ENCODE data around the gene LRRC66. TPM values are rescaled to one million over a fixed set of nuclear protein-coding genes. Genes with fewer than 3 reads are reported as not detected.

The LRRC66 gene
- total and polyA plus RNA-seq, 4 donors: 0.05 to 0.25 TPM; not detected in 2

DNA sequence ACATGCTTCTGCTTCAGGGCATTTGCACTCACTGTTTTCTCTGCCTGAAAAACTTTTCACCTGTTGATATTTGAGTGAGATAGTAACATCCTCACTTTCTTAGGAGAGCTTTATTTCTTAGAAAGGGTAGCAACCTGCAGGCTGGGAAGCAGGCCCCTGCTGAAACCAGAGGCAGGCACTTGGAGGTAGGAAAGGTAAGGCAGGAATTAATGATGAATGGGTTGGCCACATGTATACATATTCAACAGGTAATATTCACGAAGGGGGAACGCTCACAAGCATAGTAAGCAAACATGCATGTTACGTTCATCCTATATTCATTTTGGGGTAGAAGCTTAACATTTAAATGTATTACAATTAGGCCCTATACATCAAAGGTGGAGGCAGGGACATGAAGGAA lies 34.1 kb upstream of the LRRC66 start (continued):
- TF ChIP-seq, protein P1, sequence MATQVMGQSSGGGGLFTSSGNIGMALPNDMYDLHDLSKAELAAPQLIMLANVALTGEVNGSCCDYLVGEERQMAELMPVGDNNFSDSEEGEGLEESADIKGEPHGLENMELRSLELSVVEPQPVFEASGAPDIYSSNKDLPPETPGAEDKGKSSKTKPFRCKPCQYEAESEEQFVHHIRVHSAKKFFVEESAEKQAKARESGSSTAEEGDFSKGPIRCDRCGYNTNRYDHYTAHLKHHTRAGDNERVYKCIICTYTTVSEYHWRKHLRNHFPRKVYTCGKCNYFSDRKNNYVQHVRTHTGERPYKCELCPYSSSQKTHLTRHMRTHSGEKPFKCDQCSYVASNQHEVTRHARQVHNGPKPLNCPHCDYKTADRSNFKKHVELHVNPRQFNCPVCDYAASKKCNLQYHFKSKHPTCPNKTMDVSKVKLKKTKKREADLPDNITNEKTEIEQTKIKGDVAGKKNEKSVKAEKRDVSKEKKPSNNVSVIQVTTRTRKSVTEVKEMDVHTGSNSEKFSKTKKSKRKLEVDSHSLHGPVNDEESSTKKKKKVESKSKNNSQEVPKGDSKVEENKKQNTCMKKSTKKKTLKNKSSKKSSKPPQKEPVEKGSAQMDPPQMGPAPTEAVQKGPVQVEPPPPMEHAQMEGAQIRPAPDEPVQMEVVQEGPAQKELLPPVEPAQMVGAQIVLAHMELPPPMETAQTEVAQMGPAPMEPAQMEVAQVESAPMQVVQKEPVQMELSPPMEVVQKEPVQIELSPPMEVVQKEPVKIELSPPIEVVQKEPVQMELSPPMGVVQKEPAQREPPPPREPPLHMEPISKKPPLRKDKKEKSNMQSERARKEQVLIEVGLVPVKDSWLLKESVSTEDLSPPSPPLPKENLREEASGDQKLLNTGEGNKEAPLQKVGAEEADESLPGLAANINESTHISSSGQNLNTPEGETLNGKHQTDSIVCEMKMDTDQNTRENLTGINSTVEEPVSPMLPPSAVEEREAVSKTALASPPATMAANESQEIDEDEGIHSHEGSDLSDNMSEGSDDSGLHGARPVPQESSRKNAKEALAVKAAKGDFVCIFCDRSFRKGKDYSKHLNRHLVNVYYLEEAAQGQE (IDR thresholded peaks at IDR 0.05): no peak
- TF ChIP-seq RXRA (IDR thresholded peaks at IDR 0.05) (no peak), MAX (IDR thresholded peaks at IDR 0.05) (no peak), NR2F2 (IDR thresholded peaks at IDR 0.05) (no peak)

DNA sequence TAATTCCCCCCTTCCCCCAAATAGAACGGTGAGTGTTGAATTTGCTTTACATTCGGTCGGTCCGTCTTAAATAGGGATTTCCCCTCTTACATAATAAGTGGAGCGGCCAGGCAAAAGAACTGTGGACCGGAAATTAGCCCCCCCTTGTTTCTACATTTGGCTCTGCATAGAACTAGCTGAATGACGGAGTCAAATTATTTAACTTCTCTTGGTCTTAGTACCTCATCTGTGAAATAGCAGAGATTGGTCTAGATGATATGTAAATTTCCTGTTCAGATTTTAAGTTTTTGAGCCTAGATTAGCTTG lies 32.3 kb upstream of the LRRC66 start:
- Histone ChIP-seq H3K4me3 (ENCODE audit: low read depth in 1 of 3, low read length in 3 of 3) (peak overlapping the region; percentile 50 to 62 (median 60)), H3K36me3 (ENCODE audit: control insufficient read depth in 4 of 4, insufficient read depth in 3 of 4, low read depth in 1 of 4, low read length in 3 of 4) (no peaks in the 10 kb centered on the region), H3K9me3 (ENCODE audit: control insufficient read depth in 4 of 4, low read length in 3 of 4) (no peaks in the 10 kb centered on the region), H3K9ac (ENCODE audit: low read depth in 1 of 2, low read length in 2 of 2) (no peak overlapping the region), H3K27ac (ENCODE audit: low read depth in 1 of 2, low read length in 2 of 2) (peak overlapping the region; percentile 62 to 72), H3K27me3 (ENCODE audit: control insufficient read depth in 4 of 4, insufficient read depth in 4 of 4, low read length in 3 of 4) (no peaks in the 10 kb centered on the region), H3K4me1 (ENCODE audit: control insufficient read depth in 4 of 4, insufficient read depth in 4 of 4, low read length in 3 of 4) (peaks cover 3 to 19% (median 10%) of the 10 kb centered on the region in 4 donors)
- no peak for DNase-seq (ENCODE audit: low spot score)
- 21% methylated on average over 7 of the region's 7 CpGs for WGBS
- TF ChIP-seq TAF1 (conservative IDR thresholded peaks at IDR 0.05) (no peak), HNF4A (conservative IDR thresholded peaks at IDR 0.05) (peak in 1 of 2 donors; percentile 28), GABPA (IDR thresholded peaks at IDR 0.05 in 1 of 2, conservative IDR thresholded peaks at IDR 0.05 in 1 of 2) (peak in 1 of 2 donors; percentile 62)
- TF ChIP-seq, protein P2, sequence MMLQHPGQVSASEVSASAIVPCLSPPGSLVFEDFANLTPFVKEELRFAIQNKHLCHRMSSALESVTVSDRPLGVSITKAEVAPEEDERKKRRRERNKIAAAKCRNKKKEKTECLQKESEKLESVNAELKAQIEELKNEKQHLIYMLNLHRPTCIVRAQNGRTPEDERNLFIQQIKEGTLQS (IDR thresholded peaks at IDR 0.05): no peak

- no peaks in the 10 kb centered on the region for H3K9me3 ChIP-seq (ENCODE audit: control insufficient read depth in 4 of 4, low read length in 3 of 4)
- no peaks in the 10 kb centered on the region for H3K36me3 ChIP-seq (ENCODE audit: control insufficient read depth in 4 of 4, insufficient read depth in 3 of 4, low read depth in 1 of 4, low read length in 3 of 4)
- 9% methylated on average over 46 of the region's 46 CpGs for WGBS
- no peak for DNase-seq (ENCODE audit: low spot score)
- H3K4me1 ChIP-seq (ENCODE audit: control insufficient read depth in 4 of 4, insufficient read depth in 4 of 4, low read length in 3 of 4): peaks cover 3 to 19% (median 10%) of the 10 kb centered on the region in 4 donors
- TF ChIP-seq YY1 (IDR thresholded peaks at IDR 0.05) (peak; percentile 35), TAF1 (conservative IDR thresholded peaks at IDR 0.05) (no peak)
- peak overlapping the region; percentile 50 to 62 (median 60) for H3K4me3 ChIP-seq (ENCODE audit: low read depth in 1 of 3, low read length in 3 of 3)
- no peaks in the 10 kb centered on the region for H3K27me3 ChIP-seq (ENCODE audit: control insufficient read depth in 4 of 4, insufficient read depth in 4 of 4, low read length in 3 of 4)
- peak overlapping the region; percentile 62 to 72 for H3K27ac ChIP-seq (ENCODE audit: low read depth in 1 of 2, low read length in 2 of 2)
- H3K9ac ChIP-seq (ENCODE audit: low read depth in 1 of 2, low read length in 2 of 2): no peak overlapping the region
Measured at GRCh38 chr4:52051615-52052474, 31.7 kb upstream of the LRRC66 start.

GRCh38 chr4:52051213-52051614 lies 31.1 kb upstream of the LRRC66 start, which contains the start of gene SPATA18:
SPATA18 (plus strand) TSS chr4:52051304; CDS start chr4:52051705, 401 bp downstream.
- Histone ChIP-seq H3K9me3 (ENCODE audit: control insufficient read depth in 4 of 4, low read length in 3 of 4) (no peaks in the 10 kb centered on the region), H3K36me3 (ENCODE audit: control insufficient read depth in 4 of 4, insufficient read depth in 3 of 4, low read depth in 1 of 4, low read length in 3 of 4) (no peaks in the 10 kb centered on the region), H3K27me3 (ENCODE audit: control insufficient read depth in 4 of 4, insufficient read depth in 4 of 4, low read length in 3 of 4) (no peaks in the 10 kb centered on the region), H3K9ac (ENCODE audit: low read depth in 1 of 2, low read length in 2 of 2) (no peak within 1 kb of the TSS), H3K4me3 (ENCODE audit: low read depth in 1 of 3, low read length in 3 of 3) (peak within 1 kb of the TSS; percentile 50 to 62 (median 60)), H3K4me1 (ENCODE audit: control insufficient read depth in 4 of 4, insufficient read depth in 4 of 4, low read length in 3 of 4) (peaks cover 3 to 19% (median 10%) of the 10 kb centered on the region in 4 donors), H3K27ac (ENCODE audit: low read depth in 1 of 2, low read length in 2 of 2) (peak within 1 kb of the TSS; percentile 62 to 72)
- DNase-seq (ENCODE audit: low spot score): no peak
- WGBS: 4% methylated on average over 44 of the region's 44 CpGs
- TF ChIP-seq, protein P3, sequence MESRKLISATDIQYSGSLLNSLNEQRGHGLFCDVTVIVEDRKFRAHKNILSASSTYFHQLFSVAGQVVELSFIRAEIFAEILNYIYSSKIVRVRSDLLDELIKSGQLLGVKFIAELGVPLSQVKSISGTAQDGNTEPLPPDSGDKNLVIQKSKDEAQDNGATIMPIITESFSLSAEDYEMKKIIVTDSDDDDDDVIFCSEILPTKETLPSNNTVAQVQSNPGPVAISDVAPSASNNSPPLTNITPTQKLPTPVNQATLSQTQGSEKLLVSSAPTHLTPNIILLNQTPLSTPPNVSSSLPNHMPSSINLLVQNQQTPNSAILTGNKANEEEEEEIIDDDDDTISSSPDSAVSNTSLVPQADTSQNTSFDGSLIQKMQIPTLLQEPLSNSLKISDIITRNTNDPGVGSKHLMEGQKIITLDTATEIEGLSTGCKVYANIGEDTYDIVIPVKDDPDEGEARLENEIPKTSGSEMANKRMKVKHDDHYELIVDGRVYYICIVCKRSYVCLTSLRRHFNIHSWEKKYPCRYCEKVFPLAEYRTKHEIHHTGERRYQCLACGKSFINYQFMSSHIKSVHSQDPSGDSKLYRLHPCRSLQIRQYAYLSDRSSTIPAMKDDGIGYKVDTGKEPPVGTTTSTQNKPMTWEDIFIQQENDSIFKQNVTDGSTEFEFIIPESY (IDR thresholded peaks at IDR 0.05): no peak
- TF ChIP-seq TAF1 (conservative IDR thresholded peaks at IDR 0.05) (no peak), HNF4G (IDR thresholded peaks at IDR 0.05) (no peak), RXRA (IDR thresholded peaks at IDR 0.05) (no peak), GABPA (IDR thresholded peaks at IDR 0.05 in 1 of 2, conservative IDR thresholded peaks at IDR 0.05 in 1 of 2) (no peak), FOXA2 (IDR thresholded peaks at IDR 0.05) (no peak), MAX (IDR thresholded peaks at IDR 0.05) (no peak), FOXA1 (IDR thresholded peaks at IDR 0.05) (no peak), YY1 (IDR thresholded peaks at IDR 0.05) (no peak), RAD21 (IDR thresholded peaks at IDR 0.05) (no peak), HNF4A (conservative IDR thresholded peaks at IDR 0.05) (no peak)
- TF ChIP-seq, protein P1 (IDR thresholded peaks at IDR 0.05): no peak

All from liver (tissue), 9 donors.